Measurements from ENCODE around the gene CGB5. TPM values are rescaled to one million over a fixed set of nuclear protein-coding genes. Genes with fewer than 3 reads are reported as not detected.
"Not testable (repeated sequence)": the region's sequence is repeated elsewhere in the genome, so short reads cannot be mapped to it uniquely, and the experiment has no call there.

Gene CGB5
- total and polyA plus RNA-seq, 9 of the 15 experiments (the other 6 are each of a cell fraction or from before 2014, with no cell fraction given), result not detected

- H3K27ac ChIP-seq (ENCODE audit: extremely low read depth, low read depth, low read length), result peak overlapping the region; percentile 32; the same call in 2 of the 3 replicates
- peak; percentile 8 for ATAC-seq
- peaks cover 12% of the 10 kb centered on the region; the same call in 1 of the 2 replicates for H4K20me1 ChIP-seq (replicated peaks; ENCODE audit: control insufficient read depth, insufficient read depth, low read length)
- POLR2A ChIA-PET, result interaction anchor here (0.6 to 1.6 kb wide), 7 partner anchors 12 to 523 kb away, joined by 3 to 5 read pairs (median 3); partner anchors contain the start of genes CGB2 and FTL
- BruUV-seq (replicated peaks); H3K9me3 ChIP-seq (replicated peaks; ENCODE audit: control insufficient read depth, insufficient read depth, low read depth, low read length); H3K79me2 ChIP-seq (ENCODE audit: control insufficient read depth, insufficient read depth, low read length); intact Hi-C loops (cut with micrococcal nuclease); H3K9me1 ChIP-seq (ENCODE audit: control insufficient read depth, insufficient read depth, low read length); H3K27me3 ChIP-seq (ENCODE audit: control insufficient read depth in 2 of 2, insufficient read depth in 2 of 2, low read length in 2 of 2); in situ Hi-C loops (cut with MboI); CTCF ChIA-PET (ENCODE audit: low intra/inter-chr PET ratio): not testable (repeated sequence)
- H3K4me1 ChIP-seq (replicated peaks in 1 of 2; ENCODE audit: control insufficient read depth in 2 of 2, insufficient read depth in 2 of 2, low read length in 2 of 2), result peaks cover 21 to 59% of the 10 kb centered on the region in 2 experiments; a peak in 4 of 5 replicates
- FAIRE-seq, result peak; percentile 81
- WGBS (ENCODE audit: insufficient coverage, low coverage, missing lambda C conversion rate), result 9% methylated on average over 36 of the region's 50 CpGs
- peaks cover 30% of the 10 kb centered on the region; the same call in 2 of the 3 replicates for H3K36me3 ChIP-seq (ENCODE audit: control insufficient read depth, insufficient read depth, low read length)
- H3K9ac ChIP-seq (ENCODE audit: insufficient read depth in 1 of 2, low read depth in 2 of 2, low read length in 2 of 2), result peak overlapping the region; percentile 30 to 88
- peak overlapping the region; percentile 62 for H2AFZ ChIP-seq (ENCODE audit: low read depth, low read length)
- H3K4me2 ChIP-seq (ENCODE audit: insufficient read depth, low read length), result peak overlapping the region; percentile 76
- peak in 1 of 4 experiments; percentile 52 for DNase-seq (ENCODE audit: extremely low read depth in 1 of 4, low spot score in 3 of 4)
- TF ChIP-seq, protein P1, sequence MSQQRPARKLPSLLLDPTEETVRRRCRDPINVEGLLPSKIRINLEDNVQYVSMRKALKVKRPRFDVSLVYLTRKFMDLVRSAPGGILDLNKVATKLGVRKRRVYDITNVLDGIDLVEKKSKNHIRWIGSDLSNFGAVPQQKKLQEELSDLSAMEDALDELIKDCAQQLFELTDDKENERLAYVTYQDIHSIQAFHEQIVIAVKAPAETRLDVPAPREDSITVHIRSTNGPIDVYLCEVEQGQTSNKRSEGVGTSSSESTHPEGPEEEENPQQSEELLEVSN (IDR thresholded peaks at IDR 0.05; ENCODE audit: borderline replicate concordance in 1 of 2, extremely low read depth in 1 of 2, insufficient read depth in 1 of 2, insufficient read length in 1 of 2, low read depth in 1 of 2, low read length in 1 of 2, poor library complexity in 1 of 2, severe bottlenecking in 1 of 2), result peak in 1 of 2 experiments; percentile 10
- peak; percentile 12; the same call in 1 of the 2 replicates for TF ChIP-seq GABPB1 (CRISPR knock-in tag; IDR thresholded peaks at IDR 0.05)
- TF ChIP-seq EGR1 (conservative IDR thresholded peaks at IDR 0.05), result peak; percentile 63
- 0 out of 2 replicates have a peak, but pooled peaks have one; percentile 5 for TF ChIP-seq ZNF263 (CRISPR knock-in tag; IDR thresholded peaks at IDR 0.05; ENCODE audit: borderline replicate concordance)
- peak; percentile 81 for TF ChIP-seq NFIC (IDR thresholded peaks at IDR 0.05)
- TF ChIP-seq, protein P2, sequence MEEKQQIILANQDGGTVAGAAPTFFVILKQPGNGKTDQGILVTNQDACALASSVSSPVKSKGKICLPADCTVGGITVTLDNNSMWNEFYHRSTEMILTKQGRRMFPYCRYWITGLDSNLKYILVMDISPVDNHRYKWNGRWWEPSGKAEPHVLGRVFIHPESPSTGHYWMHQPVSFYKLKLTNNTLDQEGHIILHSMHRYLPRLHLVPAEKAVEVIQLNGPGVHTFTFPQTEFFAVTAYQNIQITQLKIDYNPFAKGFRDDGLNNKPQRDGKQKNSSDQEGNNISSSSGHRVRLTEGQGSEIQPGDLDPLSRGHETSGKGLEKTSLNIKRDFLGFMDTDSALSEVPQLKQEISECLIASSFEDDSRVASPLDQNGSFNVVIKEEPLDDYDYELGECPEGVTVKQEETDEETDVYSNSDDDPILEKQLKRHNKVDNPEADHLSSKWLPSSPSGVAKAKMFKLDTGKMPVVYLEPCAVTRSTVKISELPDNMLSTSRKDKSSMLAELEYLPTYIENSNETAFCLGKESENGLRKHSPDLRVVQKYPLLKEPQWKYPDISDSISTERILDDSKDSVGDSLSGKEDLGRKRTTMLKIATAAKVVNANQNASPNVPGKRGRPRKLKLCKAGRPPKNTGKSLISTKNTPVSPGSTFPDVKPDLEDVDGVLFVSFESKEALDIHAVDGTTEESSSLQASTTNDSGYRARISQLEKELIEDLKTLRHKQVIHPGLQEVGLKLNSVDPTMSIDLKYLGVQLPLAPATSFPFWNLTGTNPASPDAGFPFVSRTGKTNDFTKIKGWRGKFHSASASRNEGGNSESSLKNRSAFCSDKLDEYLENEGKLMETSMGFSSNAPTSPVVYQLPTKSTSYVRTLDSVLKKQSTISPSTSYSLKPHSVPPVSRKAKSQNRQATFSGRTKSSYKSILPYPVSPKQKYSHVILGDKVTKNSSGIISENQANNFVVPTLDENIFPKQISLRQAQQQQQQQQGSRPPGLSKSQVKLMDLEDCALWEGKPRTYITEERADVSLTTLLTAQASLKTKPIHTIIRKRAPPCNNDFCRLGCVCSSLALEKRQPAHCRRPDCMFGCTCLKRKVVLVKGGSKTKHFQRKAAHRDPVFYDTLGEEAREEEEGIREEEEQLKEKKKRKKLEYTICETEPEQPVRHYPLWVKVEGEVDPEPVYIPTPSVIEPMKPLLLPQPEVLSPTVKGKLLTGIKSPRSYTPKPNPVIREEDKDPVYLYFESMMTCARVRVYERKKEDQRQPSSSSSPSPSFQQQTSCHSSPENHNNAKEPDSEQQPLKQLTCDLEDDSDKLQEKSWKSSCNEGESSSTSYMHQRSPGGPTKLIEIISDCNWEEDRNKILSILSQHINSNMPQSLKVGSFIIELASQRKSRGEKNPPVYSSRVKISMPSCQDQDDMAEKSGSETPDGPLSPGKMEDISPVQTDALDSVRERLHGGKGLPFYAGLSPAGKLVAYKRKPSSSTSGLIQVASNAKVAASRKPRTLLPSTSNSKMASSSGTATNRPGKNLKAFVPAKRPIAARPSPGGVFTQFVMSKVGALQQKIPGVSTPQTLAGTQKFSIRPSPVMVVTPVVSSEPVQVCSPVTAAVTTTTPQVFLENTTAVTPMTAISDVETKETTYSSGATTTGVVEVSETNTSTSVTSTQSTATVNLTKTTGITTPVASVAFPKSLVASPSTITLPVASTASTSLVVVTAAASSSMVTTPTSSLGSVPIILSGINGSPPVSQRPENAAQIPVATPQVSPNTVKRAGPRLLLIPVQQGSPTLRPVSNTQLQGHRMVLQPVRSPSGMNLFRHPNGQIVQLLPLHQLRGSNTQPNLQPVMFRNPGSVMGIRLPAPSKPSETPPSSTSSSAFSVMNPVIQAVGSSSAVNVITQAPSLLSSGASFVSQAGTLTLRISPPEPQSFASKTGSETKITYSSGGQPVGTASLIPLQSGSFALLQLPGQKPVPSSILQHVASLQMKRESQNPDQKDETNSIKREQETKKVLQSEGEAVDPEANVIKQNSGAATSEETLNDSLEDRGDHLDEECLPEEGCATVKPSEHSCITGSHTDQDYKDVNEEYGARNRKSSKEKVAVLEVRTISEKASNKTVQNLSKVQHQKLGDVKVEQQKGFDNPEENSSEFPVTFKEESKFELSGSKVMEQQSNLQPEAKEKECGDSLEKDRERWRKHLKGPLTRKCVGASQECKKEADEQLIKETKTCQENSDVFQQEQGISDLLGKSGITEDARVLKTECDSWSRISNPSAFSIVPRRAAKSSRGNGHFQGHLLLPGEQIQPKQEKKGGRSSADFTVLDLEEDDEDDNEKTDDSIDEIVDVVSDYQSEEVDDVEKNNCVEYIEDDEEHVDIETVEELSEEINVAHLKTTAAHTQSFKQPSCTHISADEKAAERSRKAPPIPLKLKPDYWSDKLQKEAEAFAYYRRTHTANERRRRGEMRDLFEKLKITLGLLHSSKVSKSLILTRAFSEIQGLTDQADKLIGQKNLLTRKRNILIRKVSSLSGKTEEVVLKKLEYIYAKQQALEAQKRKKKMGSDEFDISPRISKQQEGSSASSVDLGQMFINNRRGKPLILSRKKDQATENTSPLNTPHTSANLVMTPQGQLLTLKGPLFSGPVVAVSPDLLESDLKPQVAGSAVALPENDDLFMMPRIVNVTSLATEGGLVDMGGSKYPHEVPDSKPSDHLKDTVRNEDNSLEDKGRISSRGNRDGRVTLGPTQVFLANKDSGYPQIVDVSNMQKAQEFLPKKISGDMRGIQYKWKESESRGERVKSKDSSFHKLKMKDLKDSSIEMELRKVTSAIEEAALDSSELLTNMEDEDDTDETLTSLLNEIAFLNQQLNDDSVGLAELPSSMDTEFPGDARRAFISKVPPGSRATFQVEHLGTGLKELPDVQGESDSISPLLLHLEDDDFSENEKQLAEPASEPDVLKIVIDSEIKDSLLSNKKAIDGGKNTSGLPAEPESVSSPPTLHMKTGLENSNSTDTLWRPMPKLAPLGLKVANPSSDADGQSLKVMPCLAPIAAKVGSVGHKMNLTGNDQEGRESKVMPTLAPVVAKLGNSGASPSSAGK (IDR thresholded peaks at IDR 0.05), result peak; percentile 40; the same call in 1 of the 2 replicates
- H3K4me3 ChIP-seq, result peak overlapping the region; percentile 41
These were observed 25.0 kb upstream of the CGB5 start for GRCh38 chr19:49018388-49019241.

All from K562 (cell line).